Stomach (tissue), 9 donors: ENCODE results near the gene COPS2. TPM values are rescaled to one million over a fixed set of nuclear protein-coding genes. Genes with fewer than 3 reads are reported as not detected.

Experiments used
- DNase-seq, 2 donors: peaks; one replicate each; pipeline versions ENCODE4 v3.0.0 to v3.0.0-alpha.2; 2013 to 2019
- H3K27ac ChIP-seq, 5 donors: fragments of 200-600 bp in 4 of 5; sonication (generic) in 4 of 5; one replicate each; pipeline ENCODE4 v1.5.1; 2013 to 2019; ENCODE audit warnings: mild to moderate bottlenecking in 1 of 5, moderate library complexity in 1 of 5
- H3K27me3 ChIP-seq, 3 donors: fragments of 200-600 bp; sonication (generic); one replicate each; pipeline ENCODE4 v1.5.1; 2017 to 2019; ENCODE audit warnings: mixed run types in 1 of 3
- H3K36me3 ChIP-seq, 4 donors: fragments of 200-600 bp; sonication (generic); 1 replicate in 3 of 4; 2 replicates in 1 of 4; pipeline ENCODE4 v1.5.1; 2016 to 2019
- H3K4me1 ChIP-seq, 4 donors: fragments of 200-600 bp; sonication (generic); one replicate each; pipeline ENCODE4 v1.5.1; 2016 to 2019
- H3K4me3 ChIP-seq, 4 donors: fragments of 200-600 bp; sonication (generic) in 3 of 4; one replicate each; pipeline ENCODE4 v1.5.1; 2016 to 2019; ENCODE audit warnings: mild to moderate bottlenecking in 1 of 4
- H3K9me3 ChIP-seq, 4 donors: fragments of 200-600 bp; sonication (generic); one replicate each; pipeline ENCODE4 v1.5.1; 2016 to 2019
- EP300 ChIP-seq: sonication (generic); formaldehyde crosslinking; IDR thresholded peaks from one replicate; pipeline ENCODE4 v1.6.1; 2017; ENCODE audit warnings: antibody characterized with exemption
- POLR2A ChIP-seq, 4 donors: fragments of 450-650 bp; IDR thresholded peaks; one replicate each; pipeline ENCODE4 v1.6.1; 2016; ENCODE audit warnings: antibody characterized with exemption in 4 of 4, control low read depth in 2 of 4, mild to moderate bottlenecking in 1 of 4, moderate library complexity in 1 of 4
- POLR2AphosphoS5 ChIP-seq, 3 donors: sonication (generic); formaldehyde crosslinking; IDR thresholded peaks; one replicate each; pipeline ENCODE4 v1.6.1; 2016; ENCODE audit warnings: antibody characterized with exemption in 3 of 3
- WGBS, 5 donors: extraction: QIAGEN DNeasy Blood & Tissue Kit in 3 of 5; methylation state at CpG; one replicate each; pipeline versions ENCODE4 v1.1.5 to v1.1.7; 2013 to 2018; 5-methylcytosine and 5-hydroxymethylcytosine counted together
- intact Hi-C: fragments of 100-400 bp; cut with DNase I; formaldehyde crosslinking; loops from one replicate; pipeline ENCODE4 v1.15.1; 2023; ENCODE audit warnings: low total_unique reads
- polyA plus RNA-seq, 3 donors: library from polyadenylated mRNA; stranded (reverse); fragments of 200-250 nt; gene quantifications; one replicate each; pipeline ENCODE4 v1.2.3, GENCODE V29; 2013
- total RNA-seq, 5 donors: library from RNA; depleted of rRNA; stranded (reverse); fragments of >200 nt; gene quantifications; one replicate each; pipeline versions ENCODE4 v1.1.0 to v1.2.3, GENCODE V29; 2014 to 2016
- TF ChIP-seq, protein P1 (sequence below), 7 experiments: fragments of 450-650 bp in 4 of 7; fragments of 200-600 bp in 3 of 7; sonication (generic) in 3 of 7; IDR thresholded peaks; one replicate each; pipeline ENCODE4 v1.5.1; 2016 to 2019; ENCODE audit warnings: antibody characterized with exemption in 7 of 7, control low read depth in 2 of 7, mild to moderate bottlenecking in 1 of 7
- donor health status: healthy with polysubstance abuse.
- donor health status: Bipolar disorder and iron deficiency.
- donor health status: healthy.

The COPS2 gene
- total and polyA plus RNA-seq, 8 donors, result 4.3 to 134 (median 52.6) TPM

DNA sequence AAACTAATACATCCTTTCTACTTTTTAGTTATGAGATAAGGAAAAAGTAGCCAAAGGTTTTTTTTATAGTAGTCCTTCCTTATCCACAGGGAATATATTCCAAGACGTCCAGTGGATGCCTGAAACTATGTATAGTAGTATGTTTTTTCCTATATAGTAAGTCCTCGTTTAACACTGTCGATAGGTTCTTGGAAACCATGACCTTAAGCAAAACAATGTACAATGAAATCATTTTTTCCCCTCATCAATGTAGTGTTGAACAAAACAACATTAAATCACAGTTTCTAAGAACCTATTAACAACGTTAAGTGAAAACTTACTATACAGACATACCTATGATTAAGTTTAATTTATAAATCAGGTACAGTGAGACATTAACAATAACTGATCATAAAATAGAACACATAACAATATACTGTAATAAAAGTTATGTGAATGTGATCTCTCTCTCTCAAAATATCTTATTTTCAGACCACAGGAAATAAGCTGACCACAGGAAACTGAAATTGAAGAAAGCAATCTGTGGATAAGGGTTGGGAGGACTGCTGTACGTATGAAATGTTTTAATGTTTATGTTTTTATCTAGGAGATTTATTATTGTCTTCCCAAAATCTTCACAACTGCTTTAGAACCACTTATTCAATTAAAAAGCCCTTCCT is 20.6 kb downstream of the COPS2 start:
- 74 to 80% (median 77%) methylated on average over 5 of the region's 5 CpGs for WGBS, 5 donors
- peaks cover 38 to 100% (median 96%) of the 10 kb centered on the region in 4 donors for H3K36me3 ChIP-seq
- peaks cover 0 to 19% (median 0%) of the 10 kb centered on the region in 4 donors for H3K4me1 ChIP-seq
- intact Hi-C loops, result no loop called here
- no peak overlapping the region for H3K27ac ChIP-seq
- no peak for DNase-seq
- H3K4me3 ChIP-seq, result no peak overlapping the region
- TF ChIP-seq, protein P1, sequence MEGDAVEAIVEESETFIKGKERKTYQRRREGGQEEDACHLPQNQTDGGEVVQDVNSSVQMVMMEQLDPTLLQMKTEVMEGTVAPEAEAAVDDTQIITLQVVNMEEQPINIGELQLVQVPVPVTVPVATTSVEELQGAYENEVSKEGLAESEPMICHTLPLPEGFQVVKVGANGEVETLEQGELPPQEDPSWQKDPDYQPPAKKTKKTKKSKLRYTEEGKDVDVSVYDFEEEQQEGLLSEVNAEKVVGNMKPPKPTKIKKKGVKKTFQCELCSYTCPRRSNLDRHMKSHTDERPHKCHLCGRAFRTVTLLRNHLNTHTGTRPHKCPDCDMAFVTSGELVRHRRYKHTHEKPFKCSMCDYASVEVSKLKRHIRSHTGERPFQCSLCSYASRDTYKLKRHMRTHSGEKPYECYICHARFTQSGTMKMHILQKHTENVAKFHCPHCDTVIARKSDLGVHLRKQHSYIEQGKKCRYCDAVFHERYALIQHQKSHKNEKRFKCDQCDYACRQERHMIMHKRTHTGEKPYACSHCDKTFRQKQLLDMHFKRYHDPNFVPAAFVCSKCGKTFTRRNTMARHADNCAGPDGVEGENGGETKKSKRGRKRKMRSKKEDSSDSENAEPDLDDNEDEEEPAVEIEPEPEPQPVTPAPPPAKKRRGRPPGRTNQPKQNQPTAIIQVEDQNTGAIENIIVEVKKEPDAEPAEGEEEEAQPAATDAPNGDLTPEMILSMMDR (IDR thresholded peaks at IDR 0.05), result no peak
- TF ChIP-seq POLR2A (IDR thresholded peaks at IDR 0.05), result no peak
- TF ChIP-seq POLR2AphosphoS5 (IDR thresholded peaks at IDR 0.05), result no peak
- no peak for TF ChIP-seq EP300
- no peaks in the 10 kb centered on the region for H3K9me3 ChIP-seq
- no peaks in the 10 kb centered on the region for H3K27me3 ChIP-seq

DNA sequence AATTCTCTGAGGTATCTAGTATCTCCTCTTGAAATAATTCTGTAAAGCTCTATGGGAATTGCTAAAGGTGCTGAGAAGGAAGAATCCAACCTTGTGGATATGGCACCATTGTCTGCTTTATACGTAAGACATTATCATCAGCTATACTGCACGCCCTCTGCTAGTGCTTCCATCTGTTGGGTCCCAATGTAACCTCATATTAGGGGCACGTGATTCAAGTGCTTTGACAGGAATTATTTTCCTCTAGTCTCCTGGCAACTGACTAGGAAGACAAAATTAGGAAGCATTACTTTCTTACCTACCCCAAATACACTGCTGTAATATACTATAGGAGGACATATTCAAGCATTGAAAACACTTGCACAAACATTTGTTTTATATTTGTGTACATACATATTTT is 24.0 kb downstream of the COPS2 start:
- no peak for TF ChIP-seq POLR2AphosphoS5 (IDR thresholded peaks at IDR 0.05)
- no peak overlapping the region for H3K27ac ChIP-seq
- intact Hi-C loops, result no loop called here
- 79 to 92% (median 90%) methylated on average over 3 of the region's 3 CpGs for WGBS, 5 donors
- DNase-seq, result no peak
- peaks cover 0 to 13% (median 0%) of the 10 kb centered on the region in 4 donors for H3K4me1 ChIP-seq
- H3K36me3 ChIP-seq, result peaks cover 53 to 100% (median 97%) of the 10 kb centered on the region in 4 donors
- H3K9me3 ChIP-seq, result no peaks in the 10 kb centered on the region
- no peaks in the 10 kb centered on the region for H3K27me3 ChIP-seq
- H3K4me3 ChIP-seq, result no peak overlapping the region

DNA sequence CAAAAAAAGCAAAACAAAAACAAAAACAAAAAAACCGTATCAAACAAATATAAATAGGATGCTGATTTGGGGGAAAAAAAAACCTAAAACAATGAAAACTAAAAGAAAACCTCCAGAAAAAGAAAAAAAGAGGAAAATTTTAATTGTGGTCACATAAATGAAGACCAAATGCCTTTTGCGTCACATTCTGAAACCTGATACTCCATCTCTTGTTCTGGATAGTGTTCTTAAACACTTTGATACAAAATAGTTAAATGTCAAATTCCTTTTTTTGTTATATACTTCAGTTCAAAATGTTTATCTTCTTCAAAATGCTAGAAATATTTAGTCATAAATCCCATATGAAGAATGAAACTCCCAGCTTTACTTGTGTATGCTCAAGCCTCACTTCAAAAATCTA is 31.0 kb downstream of the COPS2 start:
- Histone ChIP-seq H3K36me3 (peaks cover 19 to 58% (median 56%) of the 10 kb centered on the region in 4 donors), H3K4me1 (no peaks in the 10 kb centered on the region), H3K9me3 (no peaks in the 10 kb centered on the region), H3K27me3 (no peaks in the 10 kb centered on the region), H3K4me3 (no peak overlapping the region), H3K27ac (no peak overlapping the region)
- 67 to 92% (median 87%) methylated on average over 2 of the region's 2 CpGs for WGBS, 5 donors
- no peak for DNase-seq
- intact Hi-C loops, result no loop called here
- no peak for TF ChIP-seq EP300
- no peak for TF ChIP-seq POLR2AphosphoS5 (IDR thresholded peaks at IDR 0.05)
- no peak for TF ChIP-seq POLR2A (IDR thresholded peaks at IDR 0.05)
- TF ChIP-seq, protein P1 (IDR thresholded peaks at IDR 0.05), result no peak

DNA sequence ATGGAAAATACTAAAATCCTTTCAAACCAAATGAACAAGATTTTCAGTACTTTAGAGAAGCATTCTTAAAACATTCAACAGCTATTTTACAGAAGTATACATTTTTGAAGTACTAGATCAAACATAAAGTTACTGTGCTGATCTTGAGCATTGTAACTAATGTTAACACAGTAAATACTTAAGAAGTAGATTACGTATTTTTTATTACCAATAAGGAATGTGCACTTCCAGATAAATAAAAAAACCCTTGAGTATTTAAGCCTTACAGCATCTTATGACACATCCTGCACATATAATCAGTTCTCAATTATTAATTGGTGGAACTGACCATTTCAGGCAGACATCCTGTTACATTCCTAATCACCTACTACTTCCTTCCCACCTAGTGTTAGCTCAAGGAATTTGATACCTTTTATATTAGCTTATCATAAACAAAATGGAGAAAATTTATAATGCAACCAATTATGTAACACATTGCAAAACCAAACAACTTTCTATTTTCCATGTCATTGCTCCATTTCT is 32.8 kb downstream of the COPS2 start:
- Histone ChIP-seq H3K27me3 (no peaks in the 10 kb centered on the region), H3K4me1 (no peaks in the 10 kb centered on the region), H3K4me3 (no peak overlapping the region), H3K36me3 (peaks cover 5 to 45% (median 39%) of the 10 kb centered on the region in 4 donors), H3K27ac (no peak overlapping the region), H3K9me3 (no peaks in the 10 kb centered on the region)
- TF ChIP-seq POLR2A (IDR thresholded peaks at IDR 0.05), result no peak
- TF ChIP-seq, protein P1 (IDR thresholded peaks at IDR 0.05), result no peak
- TF ChIP-seq POLR2AphosphoS5 (IDR thresholded peaks at IDR 0.05), result no peak
- TF ChIP-seq EP300, result no peak
- intact Hi-C loops, result no loop called here
- 33 to 65% (median 58%) methylated on average over 1 of the region's 1 CpG for WGBS, 5 donors
- DNase-seq, result no peak

DNA sequence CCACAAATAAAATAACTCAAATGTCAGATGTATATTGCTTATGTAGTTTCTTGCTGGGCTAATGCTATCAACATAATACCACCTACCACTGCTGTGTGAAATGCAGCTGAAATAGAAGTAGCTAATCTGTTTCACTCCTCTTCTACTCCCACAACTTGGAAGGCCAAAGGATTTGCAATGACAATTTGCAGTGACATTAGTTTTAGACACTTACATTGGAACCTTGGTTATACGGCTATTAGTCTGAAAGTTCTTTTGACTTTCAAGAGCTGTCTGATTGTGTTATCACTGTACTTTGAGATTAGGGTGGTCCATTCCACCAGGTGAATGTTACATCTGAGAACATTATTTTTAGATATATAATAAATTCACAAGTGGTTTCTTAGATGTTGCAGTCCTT is 33.5 kb downstream of the COPS2 start:
- Histone ChIP-seq H3K27ac (no peak overlapping the region), H3K4me3 (no peak overlapping the region), H3K4me1 (no peaks in the 10 kb centered on the region), H3K27me3 (no peaks in the 10 kb centered on the region), H3K9me3 (no peaks in the 10 kb centered on the region), H3K36me3 (peaks cover 0 to 45% (median 35%) of the 10 kb centered on the region in 4 donors)
- 65 to 90% (median 80%) methylated on average over 1 of the region's 1 CpG for WGBS, 5 donors
- intact Hi-C loops, result no loop called here
- no peak for TF ChIP-seq EP300
- TF ChIP-seq, protein P1 (IDR thresholded peaks at IDR 0.05), result no peak
- no peak for TF ChIP-seq POLR2A (IDR thresholded peaks at IDR 0.05)
- TF ChIP-seq POLR2AphosphoS5 (IDR thresholded peaks at IDR 0.05), result no peak
- no peak for DNase-seq
